ENCODE data around the gene TOP1. TPM values are rescaled to one million over a fixed set of nuclear protein-coding genes. Genes with fewer than 3 reads are reported as not detected.

TOP1 gene
- total RNA-seq, 4 donors from 2014 or later: 9.4 to 13.6 (median 12.2) TPM

GRCh38 chr20:41137614-41138474 is 109.2 kb downstream of the TOP1 start:
- H3K27ac ChIP-seq: peak overlapping the region; percentile 90 to 99 (median 94)
- no peaks in the 10 kb centered on the region for H3K27me3 ChIP-seq
- H3K36me3 ChIP-seq: no peaks in the 10 kb centered on the region
- H3K4me3 ChIP-seq: peak overlapping the region; percentile 59 to 90 (median 77)
- intact Hi-C loops (cut with DNase I; ENCODE audit: low total_unique reads): loop anchor here (1.0 to 5.0 kb wide), 4 partner anchors 34 to 179 kb away; partner anchors contain the start of genes TOP1 and ZHX3
- ATAC-seq: peak; percentile 17 to 37
- no peak for TF ChIP-seq CTCF (IDR thresholded peaks at IDR 0.05 in 4 of 5, conservative IDR thresholded peaks at IDR 0.05 in 1 of 5)
- TF ChIP-seq POLR2A (IDR thresholded peaks at IDR 0.05): no peak
- peaks cover 41 to 54% of the 10 kb centered on the region in 2 donors for H3K4me1 ChIP-seq
- DNase-seq: peak; percentile 31 to 59
- in situ Hi-C loops (cut with MboI; ENCODE audit: low sequenced_read_pairs in 4 of 4): no loop called here
- H3K9me3 ChIP-seq: no peaks in the 10 kb centered on the region

DNA sequence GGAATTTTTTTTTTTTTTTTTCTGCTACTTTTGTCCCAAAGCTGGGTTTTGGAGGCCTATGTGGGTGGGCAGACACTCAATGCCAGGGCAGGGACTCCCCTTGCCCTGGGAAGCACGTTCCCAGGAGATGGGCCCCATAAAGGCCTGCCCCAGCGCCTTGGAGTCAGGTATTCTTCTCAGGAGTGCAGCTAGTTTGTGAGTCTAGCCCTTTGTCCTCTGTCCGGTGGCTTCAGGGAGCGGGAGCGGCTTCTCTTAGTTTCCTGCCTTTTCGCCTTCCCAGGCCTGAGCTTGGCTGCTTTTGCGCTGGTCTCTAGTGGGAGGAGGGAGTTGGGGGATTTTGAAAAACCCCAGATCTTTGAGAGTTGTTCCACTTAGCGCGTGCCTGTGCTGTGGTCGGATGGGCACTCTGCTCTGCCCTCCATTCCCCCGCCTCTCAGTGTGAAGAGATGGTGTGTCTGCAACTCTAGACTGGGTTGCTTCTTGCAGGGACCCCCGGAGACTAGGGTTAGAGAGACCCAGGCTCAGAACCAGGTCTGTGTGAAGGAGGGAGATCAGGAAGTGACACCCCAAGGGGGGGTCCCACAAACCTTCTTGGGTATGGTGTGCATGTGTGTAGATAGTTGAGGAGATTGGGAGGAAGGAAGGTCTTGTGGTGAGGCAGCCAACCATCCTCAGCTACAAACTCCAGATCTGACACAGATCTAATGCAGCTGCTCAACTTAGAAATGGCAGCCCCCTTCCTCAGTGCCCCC is 110.0 kb downstream of the TOP1 start:
- TF ChIP-seq POLR2A (IDR thresholded peaks at IDR 0.05): no peak
- no peak for TF ChIP-seq CTCF (IDR thresholded peaks at IDR 0.05 in 4 of 5, conservative IDR thresholded peaks at IDR 0.05 in 1 of 5)
- intact Hi-C loops (cut with DNase I; ENCODE audit: low total_unique reads) (loop anchor here (5.0 kb wide), 2 partner anchors 34 to 111 kb away; partner anchors contain the start of gene TOP1), in situ Hi-C loops (cut with MboI; ENCODE audit: low sequenced_read_pairs in 4 of 4) (no loop called here)
- DNase-seq (no peak), ATAC-seq (no peak)
- Histone ChIP-seq H3K4me1 (peaks cover 49 to 62% of the 10 kb centered on the region in 2 donors), H3K36me3 (no peaks in the 10 kb centered on the region), H3K4me3 (peak overlapping the region; percentile 59 to 90 (median 77)), H3K9me3 (no peaks in the 10 kb centered on the region), H3K27me3 (no peaks in the 10 kb centered on the region), H3K27ac (peak overlapping the region; percentile 90 to 99 (median 94))

- TF ChIP-seq CTCF (IDR thresholded peaks at IDR 0.05 in 4 of 5, conservative IDR thresholded peaks at IDR 0.05 in 1 of 5) (no peak), POLR2A (IDR thresholded peaks at IDR 0.05) (no peak)
- ATAC-seq (no peak), DNase-seq (no peak)
- Histone ChIP-seq H3K4me1 (peaks cover 57 to 70% of the 10 kb centered on the region in 2 donors), H3K36me3 (no peaks in the 10 kb centered on the region), H3K27me3 (no peaks in the 10 kb centered on the region), H3K4me3 (peak overlapping the region; percentile 59 to 90 (median 77)), H3K9me3 (no peaks in the 10 kb centered on the region), H3K27ac (peak overlapping the region; percentile 90 to 99 (median 94))
- intact Hi-C loops (cut with DNase I; ENCODE audit: low total_unique reads) (loop anchor here (5.0 kb wide), 2 partner anchors 33 to 112 kb away; partner anchors contain the start of gene TOP1), in situ Hi-C loops (cut with MboI; ENCODE audit: low sequenced_read_pairs in 4 of 4) (no loop called here)
Observed at GRCh38 chr20:41139227-41140093, 110.8 kb downstream of the TOP1 start.
